K562 (cell line): Measurements from ENCODE around the gene NCF2. TPM values are rescaled to one million over a fixed set of nuclear protein-coding genes. Genes with fewer than 3 reads are reported as not detected.

ENCODE experiments used
- ATAC-seq: fragments of 200-7000 bp; cut with Tn5 transposase; 3 replicates; pipeline ENCODE4 v1.9.1; 2020; ENCODE audit warnings: moderate library complexity
- BruUV-seq: library from RNA; stranded (reverse); fragments of 400-500 nt; replicated peaks from 2 replicates; lab custom pipeline; 2021; lab: Mats Ljungman, UMichigan
- CTCF ChIA-PET: fragments of 300-600 bp; formaldehyde crosslinking; extraction: SDS; loops from one replicate; lab custom pipeline; 2021; ENCODE audit warnings: low intra/inter-chr PET ratio; lab: Yijun Ruan, JAX
- POLR2A ChIA-PET: fragments of 300-600, 350-650 bp; sonication (Branson Sonifier 250); formaldehyde crosslinking; extraction: SDS; loops from one replicate; lab custom pipeline; 2021; ENCODE audit warnings: antibody characterized with exemption, inconsistent platforms; lab: Yijun Ruan, JAX
- DNase-seq, 4 experiments: peaks; one replicate each; pipeline versions ENCODE4 v3.0.0 to v3.0.0-alpha.2; 2011 to 2018; ENCODE audit warnings: low spot score in 3 of 4, mixed read lengths in 3 of 4; ENCODE audit errors: extremely low read depth in 1 of 4
- FAIRE-seq: peaks from 2 replicates; lab custom pipeline; 2011; peaks lifted over from hg19 to GRCh38; lab: Jason Lieb, UNC
- H2AFZ ChIP-seq: 2 replicates; pipeline ENCODE4 v1.6.0; 2011; ENCODE audit warnings: low read depth, low read length, control low read depth, inconsistent platforms
- H3K27ac ChIP-seq: fragments of 200-600 bp; 3 replicates; pipeline ENCODE4 v1.8.0; 2011; ENCODE audit warnings: low read depth, mild to moderate bottlenecking, control low read depth, inconsistent platforms, low read length, moderate library complexity, mixed read lengths; ENCODE audit errors: extremely low read depth
- H3K27me3 ChIP-seq, 2 experiments: fragments of 300-600 bp in 1 of 2; 2 replicates in 1 of 2; 3 replicates in 1 of 2; pipeline versions ENCODE4 v1.6.0 to v1.8.0; 2011; ENCODE audit warnings: inconsistent platforms in 2 of 2, low read length in 2 of 2, mild to moderate bottlenecking in 1 of 2, mixed read lengths in 1 of 2, moderate library complexity in 1 of 2; ENCODE audit not compliant: control insufficient read depth in 2 of 2, insufficient read depth in 2 of 2
- H3K36me3 ChIP-seq: fragments of 300-600 bp; 3 replicates; pipeline ENCODE4 v1.8.0; 2011; ENCODE audit warnings: mild to moderate bottlenecking, low read length, inconsistent platforms; ENCODE audit not compliant: control insufficient read depth, insufficient read depth
- H3K4me1 ChIP-seq, 2 experiments: fragments of 200-600 bp in 1 of 2; replicated peaks in 1 of 2; 2 replicates in 1 of 2; 3 replicates in 1 of 2; pipeline versions ENCODE4 v1.5.1 to v1.8.0; 2011; ENCODE audit warnings: inconsistent platforms in 2 of 2, low read length in 2 of 2, mild to moderate bottlenecking in 1 of 2, mixed read lengths in 1 of 2, moderate library complexity in 1 of 2; ENCODE audit not compliant: control insufficient read depth in 2 of 2, insufficient read depth in 2 of 2
- H3K4me2 ChIP-seq: 2 replicates; pipeline ENCODE4 v1.6.1; 2011; ENCODE audit warnings: low read length, control low read depth, inconsistent platforms, mixed read lengths; ENCODE audit not compliant: insufficient read depth
- H3K4me3 ChIP-seq: fragments of 200-600 bp; sonication (generic), shearing (Covaris generic); 2 replicates; pipeline ENCODE4 v1.5.1; 2016; ENCODE audit warnings: control low read depth, inconsistent platforms
- H3K79me2 ChIP-seq: fragments of 200-600 bp; 3 replicates; pipeline ENCODE4 v1.8.0; 2011; ENCODE audit warnings: low read length, inconsistent platforms; ENCODE audit not compliant: control insufficient read depth, insufficient read depth
- H3K9ac ChIP-seq, 2 experiments: 2 replicates each; pipeline versions ENCODE4 v1.6.0 to v1.6.1; 2011; ENCODE audit warnings: low read depth in 2 of 2, low read length in 2 of 2, control low read depth in 1 of 2, inconsistent platforms in 1 of 2, mild to moderate bottlenecking in 1 of 2, mixed read lengths in 1 of 2; ENCODE audit not compliant: insufficient read depth in 1 of 2
- H3K9me1 ChIP-seq: one replicate; pipeline ENCODE4 v1.6.0; 2011; ENCODE audit warnings: inconsistent platforms, mild to moderate bottlenecking, low read length, moderate library complexity; ENCODE audit not compliant: control insufficient read depth, insufficient read depth
- H3K9me3 ChIP-seq: replicated peaks from 2 replicates; pipeline ENCODE4 v1.5.1; 2011; ENCODE audit warnings: low read depth, low read length, inconsistent platforms; ENCODE audit not compliant: control insufficient read depth, insufficient read depth
- H4K20me1 ChIP-seq: replicated peaks from 2 replicates; pipeline ENCODE4 v1.6.1; 2011; ENCODE audit warnings: low read length, inconsistent platforms, mixed read lengths; ENCODE audit not compliant: control insufficient read depth, insufficient read depth
- ARID1B ChIP-seq: fragments of 450-650 bp; IDR thresholded peaks from 2 replicates; pipeline ENCODE4 v1.6.1; 2016; ENCODE audit warnings: antibody characterized with exemption, mild to moderate bottlenecking, inconsistent platforms
- NR1H2 ChIP-seq: sonication (generic); formaldehyde crosslinking; IDR thresholded peaks from 2 replicates; pipeline ENCODE4 v1.4.0; 2020; ENCODE audit warnings: mild to moderate bottlenecking, missing genetic modification reagents
- TSC22D4 ChIP-seq: fragments of 450-650 bp; IDR thresholded peaks from 2 replicates; pipeline ENCODE4 v1.6.1; 2016; ENCODE audit warnings: missing genetic modification characterization, missing biosample characterization, control low read depth
- TSHZ1 ChIP-seq: fragments of 250-450 bp; sonication (Bioruptor Pico); IDR thresholded peaks from 2 replicates; pipeline ENCODE4 v1.4.0; 2020; ENCODE audit warnings: mild to moderate bottlenecking, moderate library complexity
- ZC3H8 ChIP-seq: fragments of 450-650 bp; IDR thresholded peaks from 2 replicates; pipeline ENCODE4 v1.6.1; 2017
- WGBS: fragments of 100-300 bp; shearing (Covaris generic); methylation state at CpG from one replicate; pipeline ENCODE4 v1.1.6; 2016; ENCODE audit warnings: low coverage, mixed read lengths; ENCODE audit not compliant: insufficient coverage; ENCODE audit errors: missing lambda C conversion rate; 5-methylcytosine and 5-hydroxymethylcytosine counted together
- in situ Hi-C: fragments of 300-500 bp; cut with MboI; formaldehyde crosslinking; loops from 4 replicates; pipeline ENCODE4 v1.15.0; 2018; ENCODE audit warnings: inconsistent platforms, mixed read lengths
- intact Hi-C: fragments of 100-400 bp; cut with micrococcal nuclease; formaldehyde crosslinking; loops from 2 replicates; pipeline ENCODE4 v1.14.2; 2022
- polyA plus RNA-seq, 8 experiments: library from polyadenylated mRNA; depleted of rRNA in 4 of 8; stranded (reverse) in 5 of 8; unstranded in 3 of 8; fragments of >200 nt; fragmentation: Nextera tagmentation in 2 of 8; fragmentation: Illumina TruSeq in 1 of 8; extraction: Ambion mirVana in 2 of 8; extraction: Trizol in 1 of 8; gene quantifications; 2 replicates each; pipeline versions ENCODE4 v1.2.1 to v1.2.3, GENCODE V29; 2011 to 2014; ENCODE audit warnings: inconsistent platforms in 1 of 8, missing spikeins in 1 of 8
- total RNA-seq, 7 experiments: library from RNA; depleted of rRNA in 6 of 7; stranded (reverse); fragments of >200 nt in 6 of 7; fragmentation: Illumina TruSeq in 2 of 7; extraction: Trizol in 2 of 7; gene quantifications; 2 replicates each; pipeline versions ENCODE4 v1.2.1 to v1.2.3, GENCODE V29; 2011 to 2021; ENCODE audit warnings: low replicate concordance in 1 of 7
- TF ChIP-seq, protein P1 (sequence below): fragments of 200-600 bp; sonication (generic); IDR thresholded peaks from one replicate; pipeline ENCODE4 v1.6.1; 2012; ENCODE audit warnings: mild to moderate bottlenecking, low read depth, low read length, inconsistent platforms

The NCF2 gene
- total and polyA plus RNA-seq, 9 of the 15 experiments (the other 6 are each of a cell fraction or from before 2014, with no cell fraction given), result 0.07 to 0.54 (median 0.16) TPM; not detected in 3

DNA sequence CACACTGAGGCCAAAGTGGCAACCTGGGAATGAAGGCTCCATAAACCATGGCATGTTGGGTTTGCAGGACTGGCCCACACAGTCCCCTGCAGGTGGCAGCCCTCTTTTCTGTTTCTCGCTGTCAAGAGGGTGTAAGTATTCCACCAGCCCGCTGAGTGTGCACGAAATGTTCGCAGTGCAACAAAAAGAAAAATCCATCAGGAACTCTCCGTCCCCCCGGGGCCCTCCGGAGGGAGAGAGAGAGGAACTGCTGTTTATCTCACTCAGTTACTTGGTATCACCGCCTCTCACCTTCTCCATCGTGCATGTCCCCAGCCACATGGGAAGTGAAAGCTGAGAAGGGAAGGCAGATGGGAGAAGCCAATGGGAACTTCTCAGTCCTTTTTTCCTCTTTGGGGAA, 38.3 kb downstream of the NCF2 start:
- DNase-seq, result no peak
- no peaks in the 10 kb centered on the region for H3K27me3 ChIP-seq
- H3K9me1 ChIP-seq, result peaks cover 6% of the 10 kb centered on the region
- no peak for FAIRE-seq
- no TSS peak for BruUV-seq
- ATAC-seq, result no peak
- in situ Hi-C loops, result no loop called here
- peaks cover 7% of the 10 kb centered on the region; the same call in 1 of the 2 replicates for H4K20me1 ChIP-seq
- H3K27ac ChIP-seq, result no peak overlapping the region
- H3K36me3 ChIP-seq, result peaks cover 81% of the 10 kb centered on the region
- intact Hi-C loops, result no loop called here
- ChIA-PET POLR2A (interaction anchor here (0.8 to 0.9 kb wide), 2 partner anchors 12 to 21 kb away, joined by 3 to 4 read pairs; no protein-coding TSS in a partner anchor), CTCF (no interaction called here)
- no peaks in the 10 kb centered on the region for H3K79me2 ChIP-seq
- no peak overlapping the region for H3K4me3 ChIP-seq
- H2AFZ ChIP-seq, result no peak overlapping the region
- H3K9me3 ChIP-seq, result no peaks in the 10 kb centered on the region
- peaks cover 6 to 12% of the 10 kb centered on the region in 2 experiments; a peak in 4 of 5 replicates for H3K4me1 ChIP-seq
- 96% methylated on average over 9 of the region's 9 CpGs for WGBS
- H3K9ac ChIP-seq, result no peak overlapping the region
- H3K4me2 ChIP-seq, result no peak overlapping the region
- TF ChIP-seq NR1H2 (CRISPR knock-in tag), result no peak
- no peak for TF ChIP-seq TSHZ1 (CRISPR knock-in tag)
- no peak for TF ChIP-seq TSC22D4 (tag)
- no peak for TF ChIP-seq ZC3H8
- TF ChIP-seq, protein P1, sequence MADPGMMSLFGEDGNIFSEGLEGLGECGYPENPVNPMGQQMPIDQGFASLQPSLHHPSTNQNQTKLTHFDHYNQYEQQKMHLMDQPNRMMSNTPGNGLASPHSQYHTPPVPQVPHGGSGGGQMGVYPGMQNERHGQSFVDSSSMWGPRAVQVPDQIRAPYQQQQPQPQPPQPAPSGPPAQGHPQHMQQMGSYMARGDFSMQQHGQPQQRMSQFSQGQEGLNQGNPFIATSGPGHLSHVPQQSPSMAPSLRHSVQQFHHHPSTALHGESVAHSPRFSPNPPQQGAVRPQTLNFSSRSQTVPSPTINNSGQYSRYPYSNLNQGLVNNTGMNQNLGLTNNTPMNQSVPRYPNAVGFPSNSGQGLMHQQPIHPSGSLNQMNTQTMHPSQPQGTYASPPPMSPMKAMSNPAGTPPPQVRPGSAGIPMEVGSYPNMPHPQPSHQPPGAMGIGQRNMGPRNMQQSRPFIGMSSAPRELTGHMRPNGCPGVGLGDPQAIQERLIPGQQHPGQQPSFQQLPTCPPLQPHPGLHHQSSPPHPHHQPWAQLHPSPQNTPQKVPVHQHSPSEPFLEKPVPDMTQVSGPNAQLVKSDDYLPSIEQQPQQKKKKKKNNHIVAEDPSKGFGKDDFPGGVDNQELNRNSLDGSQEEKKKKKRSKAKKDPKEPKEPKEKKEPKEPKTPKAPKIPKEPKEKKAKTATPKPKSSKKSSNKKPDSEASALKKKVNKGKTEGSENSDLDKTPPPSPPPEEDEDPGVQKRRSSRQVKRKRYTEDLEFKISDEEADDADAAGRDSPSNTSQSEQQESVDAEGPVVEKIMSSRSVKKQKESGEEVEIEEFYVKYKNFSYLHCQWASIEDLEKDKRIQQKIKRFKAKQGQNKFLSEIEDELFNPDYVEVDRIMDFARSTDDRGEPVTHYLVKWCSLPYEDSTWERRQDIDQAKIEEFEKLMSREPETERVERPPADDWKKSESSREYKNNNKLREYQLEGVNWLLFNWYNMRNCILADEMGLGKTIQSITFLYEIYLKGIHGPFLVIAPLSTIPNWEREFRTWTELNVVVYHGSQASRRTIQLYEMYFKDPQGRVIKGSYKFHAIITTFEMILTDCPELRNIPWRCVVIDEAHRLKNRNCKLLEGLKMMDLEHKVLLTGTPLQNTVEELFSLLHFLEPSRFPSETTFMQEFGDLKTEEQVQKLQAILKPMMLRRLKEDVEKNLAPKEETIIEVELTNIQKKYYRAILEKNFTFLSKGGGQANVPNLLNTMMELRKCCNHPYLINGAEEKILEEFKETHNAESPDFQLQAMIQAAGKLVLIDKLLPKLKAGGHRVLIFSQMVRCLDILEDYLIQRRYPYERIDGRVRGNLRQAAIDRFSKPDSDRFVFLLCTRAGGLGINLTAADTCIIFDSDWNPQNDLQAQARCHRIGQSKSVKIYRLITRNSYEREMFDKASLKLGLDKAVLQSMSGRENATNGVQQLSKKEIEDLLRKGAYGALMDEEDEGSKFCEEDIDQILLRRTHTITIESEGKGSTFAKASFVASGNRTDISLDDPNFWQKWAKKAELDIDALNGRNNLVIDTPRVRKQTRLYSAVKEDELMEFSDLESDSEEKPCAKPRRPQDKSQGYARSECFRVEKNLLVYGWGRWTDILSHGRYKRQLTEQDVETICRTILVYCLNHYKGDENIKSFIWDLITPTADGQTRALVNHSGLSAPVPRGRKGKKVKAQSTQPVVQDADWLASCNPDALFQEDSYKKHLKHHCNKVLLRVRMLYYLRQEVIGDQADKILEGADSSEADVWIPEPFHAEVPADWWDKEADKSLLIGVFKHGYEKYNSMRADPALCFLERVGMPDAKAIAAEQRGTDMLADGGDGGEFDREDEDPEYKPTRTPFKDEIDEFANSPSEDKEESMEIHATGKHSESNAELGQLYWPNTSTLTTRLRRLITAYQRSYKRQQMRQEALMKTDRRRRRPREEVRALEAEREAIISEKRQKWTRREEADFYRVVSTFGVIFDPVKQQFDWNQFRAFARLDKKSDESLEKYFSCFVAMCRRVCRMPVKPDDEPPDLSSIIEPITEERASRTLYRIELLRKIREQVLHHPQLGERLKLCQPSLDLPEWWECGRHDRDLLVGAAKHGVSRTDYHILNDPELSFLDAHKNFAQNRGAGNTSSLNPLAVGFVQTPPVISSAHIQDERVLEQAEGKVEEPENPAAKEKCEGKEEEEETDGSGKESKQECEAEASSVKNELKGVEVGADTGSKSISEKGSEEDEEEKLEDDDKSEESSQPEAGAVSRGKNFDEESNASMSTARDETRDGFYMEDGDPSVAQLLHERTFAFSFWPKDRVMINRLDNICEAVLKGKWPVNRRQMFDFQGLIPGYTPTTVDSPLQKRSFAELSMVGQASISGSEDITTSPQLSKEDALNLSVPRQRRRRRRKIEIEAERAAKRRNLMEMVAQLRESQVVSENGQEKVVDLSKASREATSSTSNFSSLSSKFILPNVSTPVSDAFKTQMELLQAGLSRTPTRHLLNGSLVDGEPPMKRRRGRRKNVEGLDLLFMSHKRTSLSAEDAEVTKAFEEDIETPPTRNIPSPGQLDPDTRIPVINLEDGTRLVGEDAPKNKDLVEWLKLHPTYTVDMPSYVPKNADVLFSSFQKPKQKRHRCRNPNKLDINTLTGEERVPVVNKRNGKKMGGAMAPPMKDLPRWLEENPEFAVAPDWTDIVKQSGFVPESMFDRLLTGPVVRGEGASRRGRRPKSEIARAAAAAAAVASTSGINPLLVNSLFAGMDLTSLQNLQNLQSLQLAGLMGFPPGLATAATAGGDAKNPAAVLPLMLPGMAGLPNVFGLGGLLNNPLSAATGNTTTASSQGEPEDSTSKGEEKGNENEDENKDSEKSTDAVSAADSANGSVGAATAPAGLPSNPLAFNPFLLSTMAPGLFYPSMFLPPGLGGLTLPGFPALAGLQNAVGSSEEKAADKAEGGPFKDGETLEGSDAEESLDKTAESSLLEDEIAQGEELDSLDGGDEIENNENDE, result no peak
- no peak for TF ChIP-seq ARID1B
